Mammary epithelial cell (primary cell): ENCODE measurements around the gene CHRNB1.

Experiments used
- EZH2 ChIP-seq: IDR thresholded peaks from 2 replicates; pipeline ENCODE4 v1.6.1; 2012; ENCODE audit warnings: low read length, inconsistent platforms, borderline replicate concordance
- TF ChIP-seq, protein P1 (sequence below), 2 donors: IDR thresholded peaks in 1 of 2; conservative IDR thresholded peaks in 1 of 2; 2 replicates each; pipeline ENCODE4 v1.5.1; 2011 to 2012; ENCODE audit warnings: inconsistent platforms in 2 of 2, low read length in 2 of 2, mild to moderate bottlenecking in 2 of 2, control low read depth in 1 of 2, low read depth in 1 of 2; ENCODE audit not compliant: insufficient read depth in 1 of 2; ENCODE audit errors: extremely low read depth in 1 of 2

DNA sequence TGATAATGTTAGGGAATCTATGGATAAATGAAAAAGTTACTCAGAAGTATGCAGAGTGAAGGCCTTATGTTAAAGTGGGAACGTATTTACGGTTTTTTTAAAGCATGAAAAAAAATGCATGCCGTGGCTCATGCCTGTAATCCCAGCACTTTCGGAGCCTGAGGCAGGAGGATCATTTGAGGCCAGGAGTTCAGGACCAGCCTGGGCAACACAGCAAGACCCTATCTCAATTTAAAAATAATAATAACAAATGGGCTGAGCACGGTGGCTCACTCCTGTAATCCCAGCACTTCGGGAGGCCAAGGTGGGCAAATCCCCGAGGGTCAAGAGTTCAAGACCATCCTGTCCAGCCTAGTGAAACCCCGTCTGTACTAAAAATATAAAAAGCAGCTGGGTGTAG, 45.3 kb downstream of the CHRNB1 start:
- TF ChIP-seq, protein P1, sequence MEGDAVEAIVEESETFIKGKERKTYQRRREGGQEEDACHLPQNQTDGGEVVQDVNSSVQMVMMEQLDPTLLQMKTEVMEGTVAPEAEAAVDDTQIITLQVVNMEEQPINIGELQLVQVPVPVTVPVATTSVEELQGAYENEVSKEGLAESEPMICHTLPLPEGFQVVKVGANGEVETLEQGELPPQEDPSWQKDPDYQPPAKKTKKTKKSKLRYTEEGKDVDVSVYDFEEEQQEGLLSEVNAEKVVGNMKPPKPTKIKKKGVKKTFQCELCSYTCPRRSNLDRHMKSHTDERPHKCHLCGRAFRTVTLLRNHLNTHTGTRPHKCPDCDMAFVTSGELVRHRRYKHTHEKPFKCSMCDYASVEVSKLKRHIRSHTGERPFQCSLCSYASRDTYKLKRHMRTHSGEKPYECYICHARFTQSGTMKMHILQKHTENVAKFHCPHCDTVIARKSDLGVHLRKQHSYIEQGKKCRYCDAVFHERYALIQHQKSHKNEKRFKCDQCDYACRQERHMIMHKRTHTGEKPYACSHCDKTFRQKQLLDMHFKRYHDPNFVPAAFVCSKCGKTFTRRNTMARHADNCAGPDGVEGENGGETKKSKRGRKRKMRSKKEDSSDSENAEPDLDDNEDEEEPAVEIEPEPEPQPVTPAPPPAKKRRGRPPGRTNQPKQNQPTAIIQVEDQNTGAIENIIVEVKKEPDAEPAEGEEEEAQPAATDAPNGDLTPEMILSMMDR (conservative IDR thresholded peaks at IDR 0.05 in 1 of 2, IDR thresholded peaks at IDR 0.05 in 1 of 2; ENCODE audit: extremely low read depth in 1 of 2, insufficient read depth in 1 of 2, low read depth in 1 of 2, low read length in 2 of 2) = no peak
- no peak for TF ChIP-seq EZH2
